PC-9 (cell line): ENCODE measurements around the gene RPL13A.

ENCODE experiments used
- CTCF ChIP-seq: fragments of 200-600 bp; sonication (generic); conservative IDR thresholded peaks from 2 replicates; pipeline ENCODE4 v1.6.1; 2017; ENCODE audit warnings: mixed run types, antibody characterized with exemption, mild to moderate bottlenecking, moderate library complexity
- EZH2 ChIP-seq: fragments of 200-600 bp; sonication (generic); IDR thresholded peaks from 2 replicates; pipeline ENCODE4 v1.8.0; 2017; ENCODE audit warnings: antibody characterized with exemption, low read depth

GRCh38 chr19:49534632-49535385 is 47.4 kb downstream of the RPL13A start:
- TF ChIP-seq CTCF (no peak), EZH2 (no peak)
